NCI-H1048 (cell line): ENCODE results near the gene SEMA4B.
"Not testable (repeated sequence)": the region's sequence is repeated elsewhere in the genome, so short reads cannot be mapped to it uniquely, and the experiment has no call there.

Experiments
- DNase-seq: peaks from one replicate; lab custom pipeline; 2025; lab: John Stamatoyannopoulos, UW

SEMA4B gene

GRCh38 chr15:90201130-90201943 is at the start of gene SEMA4B:
Gene SEMA4B (plus strand): TSS chr15:90201330. CDS start chr15:90201579, 249 bp downstream.
- no peak for DNase-seq

- no peak for DNase-seq
Observed at GRCh38 chr15:90151989-90152645, 49.0 kb upstream of the SEMA4B start.

- no peak for DNase-seq
Observed at GRCh38 chr15:90153658-90154057, 47.5 kb upstream of the SEMA4B start.

- no peak for DNase-seq
Observed at GRCh38 chr15:90154246-90154645, 46.9 kb upstream of the SEMA4B start.

- DNase-seq, result no peak
Observed at GRCh38 chr15:90154861-90155626, 46.1 kb upstream of the SEMA4B start.

- no peak for DNase-seq
Observed at GRCh38 chr15:90159213-90159612, 41.9 kb upstream of the SEMA4B start.

GRCh38 chr15:90160781-90161727 is 40.1 kb upstream of the SEMA4B start:
- no peak for DNase-seq

GRCh38 chr15:90161950-90162361 is 39.2 kb upstream of the SEMA4B start:
- DNase-seq, result no peak

GRCh38 chr15:90162956-90163355 is 38.2 kb upstream of the SEMA4B start:
- no peak for DNase-seq

- not testable (repeated sequence) for DNase-seq
Observed at GRCh38 chr15:90164239-90164638, 36.9 kb upstream of the SEMA4B start.

- no peak for DNase-seq
Observed at GRCh38 chr15:90165157-90165556, 36.0 kb upstream of the SEMA4B start.

- DNase-seq, result no peak
Observed at GRCh38 chr15:90165659-90166489, 35.3 kb upstream of the SEMA4B start.

GRCh38 chr15:90167121-90167520 is 34.0 kb upstream of the SEMA4B start:
- no peak for DNase-seq

- no peak for DNase-seq
Observed at GRCh38 chr15:90171623-90172022, 29.5 kb upstream of the SEMA4B start.

GRCh38 chr15:90173372-90173771 is 27.8 kb upstream of the SEMA4B start:
- DNase-seq, result no peak

- no peak for DNase-seq
Observed at GRCh38 chr15:90174140-90174875, 26.8 kb upstream of the SEMA4B start.

- no peak for DNase-seq
Observed at GRCh38 chr15:90177012-90177411, 24.1 kb upstream of the SEMA4B start.

GRCh38 chr15:90178468-90179435 is 22.4 kb upstream of the SEMA4B start:
- DNase-seq, result no peak

- DNase-seq, result no peak
Observed at GRCh38 chr15:90181776-90182175, 19.4 kb upstream of the SEMA4B start.
